ENCODE results near the gene CCN5. TPM values are rescaled to one million over a fixed set of nuclear protein-coding genes. Genes with fewer than 3 reads are reported as not detected.
A peak's percentile ranks its signal among the peaks of the same experiment; 100 is the strongest.

The CCN5 gene
- total RNA-seq, 1 experiment from 2014 or later: 0.20 TPM

GRCh38 chr20:44714102-44714700 is 968 bp upstream of the CCN5 start:
- Histone ChIP-seq H3K9me2 (ENCODE audit: insufficient read depth) (no peaks in the 10 kb centered on the region), H3K36me3 (ENCODE audit: low read depth) (no peaks in the 10 kb centered on the region), H3K27ac (no peak overlapping the region), H3K9me3 (ENCODE audit: insufficient read depth, low read depth) (no peaks in the 10 kb centered on the region), H3K4me3 (no peak overlapping the region), H3K4me1 (replicated peaks; ENCODE audit: insufficient read depth) (peaks cover 17% of the 10 kb centered on the region), H4K20me1 (ENCODE audit: insufficient read depth) (no peaks in the 10 kb centered on the region), H3K27me3 (ENCODE audit: insufficient read depth, low read depth) (no peaks in the 10 kb centered on the region), H3K4me2 (peak overlapping the region; percentile 67), H2AFZ (no peak overlapping the region), H3K79me2 (ENCODE audit: low read depth) (no peaks in the 10 kb centered on the region), H3F3A (ENCODE audit: insufficient read depth, low read depth) (peaks cover 9% of the 10 kb centered on the region)
- no peak for DNase-seq
- BruUV-seq (replicated peaks): no TSS peak
- intact Hi-C loops (cut with micrococcal nuclease; ENCODE audit: unreplicated experiment): loop anchor here (1.0 kb wide), 1 partner anchor 21 kb away; no protein-coding TSS in a partner anchor
- TF ChIP-seq EZH2 (IDR thresholded peaks at IDR 0.05; ENCODE audit: low read depth): no peak
- POLR2A ChIA-PET (ENCODE audit: unreplicated experiment): no interaction called here
- CTCF ChIA-PET: interaction anchor here (1.0 to 2.1 kb wide), 2 partner anchors 18 to 34 kb away, joined by 4 to 11 read pairs; no protein-coding TSS in a partner anchor

GRCh38 chr20:44715499-44716308 is 535 bp downstream of the CCN5 start:
- H3K36me3 ChIP-seq (ENCODE audit: low read depth): no peaks in the 10 kb centered on the region
- peaks cover 15% of the 10 kb centered on the region for H3F3A ChIP-seq (ENCODE audit: insufficient read depth, low read depth)
- no peak for DNase-seq
- no peaks in the 10 kb centered on the region for H3K79me2 ChIP-seq (ENCODE audit: low read depth)
- no peak for TF ChIP-seq EZH2 (IDR thresholded peaks at IDR 0.05; ENCODE audit: low read depth)
- TF ChIP-seq, protein P1, sequence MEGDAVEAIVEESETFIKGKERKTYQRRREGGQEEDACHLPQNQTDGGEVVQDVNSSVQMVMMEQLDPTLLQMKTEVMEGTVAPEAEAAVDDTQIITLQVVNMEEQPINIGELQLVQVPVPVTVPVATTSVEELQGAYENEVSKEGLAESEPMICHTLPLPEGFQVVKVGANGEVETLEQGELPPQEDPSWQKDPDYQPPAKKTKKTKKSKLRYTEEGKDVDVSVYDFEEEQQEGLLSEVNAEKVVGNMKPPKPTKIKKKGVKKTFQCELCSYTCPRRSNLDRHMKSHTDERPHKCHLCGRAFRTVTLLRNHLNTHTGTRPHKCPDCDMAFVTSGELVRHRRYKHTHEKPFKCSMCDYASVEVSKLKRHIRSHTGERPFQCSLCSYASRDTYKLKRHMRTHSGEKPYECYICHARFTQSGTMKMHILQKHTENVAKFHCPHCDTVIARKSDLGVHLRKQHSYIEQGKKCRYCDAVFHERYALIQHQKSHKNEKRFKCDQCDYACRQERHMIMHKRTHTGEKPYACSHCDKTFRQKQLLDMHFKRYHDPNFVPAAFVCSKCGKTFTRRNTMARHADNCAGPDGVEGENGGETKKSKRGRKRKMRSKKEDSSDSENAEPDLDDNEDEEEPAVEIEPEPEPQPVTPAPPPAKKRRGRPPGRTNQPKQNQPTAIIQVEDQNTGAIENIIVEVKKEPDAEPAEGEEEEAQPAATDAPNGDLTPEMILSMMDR (conservative IDR thresholded peaks at IDR 0.05): no peak
- H4K20me1 ChIP-seq (ENCODE audit: insufficient read depth): no peaks in the 10 kb centered on the region
- no peaks in the 10 kb centered on the region for H3K9me2 ChIP-seq (ENCODE audit: insufficient read depth)
- no peaks in the 10 kb centered on the region for H3K27me3 ChIP-seq (ENCODE audit: insufficient read depth, low read depth)
- peaks cover 26% of the 10 kb centered on the region for H3K4me1 ChIP-seq (replicated peaks; ENCODE audit: insufficient read depth)
- no peak overlapping the region for H3K4me2 ChIP-seq
- H3K4me3 ChIP-seq: no peak overlapping the region
- no peaks in the 10 kb centered on the region for H3K9me3 ChIP-seq (ENCODE audit: insufficient read depth, low read depth)
- H2AFZ ChIP-seq: no peak overlapping the region
- no TSS peak for BruUV-seq (replicated peaks)
- no peak overlapping the region for H3K27ac ChIP-seq
- ChIA-PET POLR2A (ENCODE audit: unreplicated experiment) (no interaction called here), CTCF (interaction anchor here (2.1 kb wide), 1 partner anchor 17 kb away, joined by 11 read pairs; no protein-coding TSS in a partner anchor)
- intact Hi-C loops (cut with micrococcal nuclease; ENCODE audit: unreplicated experiment): no loop called here

DNA sequence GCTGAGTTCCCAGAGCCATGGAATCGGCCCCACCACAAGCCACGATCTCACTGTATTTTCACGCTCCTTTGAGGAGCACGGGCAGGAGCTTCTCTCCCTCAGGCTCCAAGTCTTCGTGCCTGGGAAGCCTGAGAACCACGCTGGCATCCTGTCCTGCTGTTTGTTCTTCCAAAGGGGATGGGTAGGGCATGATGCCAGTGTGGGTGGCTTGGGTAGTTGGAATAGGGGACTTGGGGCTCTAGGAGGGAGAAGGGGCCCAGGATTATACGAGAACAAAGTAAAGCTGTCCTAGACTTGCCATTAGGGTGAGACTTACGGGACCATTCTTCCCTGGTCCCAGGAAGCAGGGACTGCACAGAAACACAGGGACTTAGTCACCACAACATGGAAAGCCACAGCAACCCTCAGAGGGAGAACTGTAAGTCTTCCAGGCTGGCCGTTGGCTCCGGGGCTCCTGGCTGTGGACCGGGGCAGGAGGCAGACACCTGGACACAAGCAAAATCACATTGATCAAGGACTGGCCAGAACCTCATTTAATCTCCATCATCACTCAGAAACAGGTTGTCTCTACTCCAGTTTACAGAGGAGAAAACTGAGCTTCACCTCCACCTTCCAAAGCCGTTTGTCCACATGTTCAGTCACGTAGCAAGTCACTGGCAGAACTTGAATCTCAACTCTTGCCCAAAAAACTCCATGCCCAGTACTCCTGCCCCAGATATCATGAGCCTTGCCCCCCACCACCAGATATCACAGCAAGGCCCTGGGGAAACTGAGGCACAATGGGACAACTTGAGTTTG is 1.3 kb downstream of the CCN5 start:
- H3K4me2 ChIP-seq: no peak overlapping the region
- no peaks in the 10 kb centered on the region for H3K9me2 ChIP-seq (ENCODE audit: insufficient read depth)
- H3K4me1 ChIP-seq (replicated peaks; ENCODE audit: insufficient read depth): peaks cover 34% of the 10 kb centered on the region
- no peaks in the 10 kb centered on the region for H3K27me3 ChIP-seq (ENCODE audit: insufficient read depth, low read depth)
- no peak for DNase-seq
- peaks cover 23% of the 10 kb centered on the region for H3F3A ChIP-seq (ENCODE audit: insufficient read depth, low read depth)
- H2AFZ ChIP-seq: no peak overlapping the region
- H3K9me3 ChIP-seq (ENCODE audit: insufficient read depth, low read depth): no peaks in the 10 kb centered on the region
- no peak overlapping the region for H3K27ac ChIP-seq
- BruUV-seq (replicated peaks): no TSS peak
- intact Hi-C loops (cut with micrococcal nuclease; ENCODE audit: unreplicated experiment): no loop called here
- TF ChIP-seq, protein P1 (conservative IDR thresholded peaks at IDR 0.05): no peak
- TF ChIP-seq EZH2 (IDR thresholded peaks at IDR 0.05; ENCODE audit: low read depth): no peak
- H4K20me1 ChIP-seq (ENCODE audit: insufficient read depth): no peaks in the 10 kb centered on the region
- POLR2A ChIA-PET (ENCODE audit: unreplicated experiment): interaction anchor here (1.0 kb wide), 1 partner anchor 11 kb away, joined by 4 read pairs; no protein-coding TSS in a partner anchor
- no peak overlapping the region for H3K4me3 ChIP-seq
- H3K36me3 ChIP-seq (ENCODE audit: low read depth): no peaks in the 10 kb centered on the region
- no peaks in the 10 kb centered on the region for H3K79me2 ChIP-seq (ENCODE audit: low read depth)
- CTCF ChIA-PET: interaction anchor here (2.1 kb wide), 1 partner anchor 16 kb away, joined by 11 read pairs; no protein-coding TSS in a partner anchor

Data from PC-9 (cell line).